Tibial nerve (tissue), 4 donors: ENCODE measurements around the gene PSMA7.

Experiments used
- CTCF ChIP-seq, 5 experiments: fragments of 200-600 bp in 3 of 5; fragments of 450-650 bp in 2 of 5; sonication (generic) in 3 of 5; IDR thresholded peaks; one replicate each; pipeline ENCODE4 v1.5.1; 2016 to 2019; ENCODE audit warnings: antibody characterized with exemption in 5 of 5, mild to moderate bottlenecking in 3 of 5, moderate library complexity in 2 of 5
- EP300 ChIP-seq, 2 donors: sonication (generic); formaldehyde crosslinking; IDR thresholded peaks; one replicate each; pipeline ENCODE4 v1.6.1; 2017; ENCODE audit warnings: antibody characterized with exemption in 2 of 2, mild to moderate bottlenecking in 1 of 2
- POLR2A ChIP-seq, 2 donors: fragments of 450-650 bp; IDR thresholded peaks; one replicate each; pipeline ENCODE4 v1.6.1; 2017; ENCODE audit warnings: antibody characterized with exemption in 2 of 2, mild to moderate bottlenecking in 2 of 2, moderate library complexity in 2 of 2

GRCh38 chr20:62155428-62156253 is 12.4 kb upstream of the PSMA7 start:
- TF ChIP-seq CTCF (IDR thresholded peaks at IDR 0.05): no peak
- no peak for TF ChIP-seq POLR2A (IDR thresholded peaks at IDR 0.05)
- TF ChIP-seq EP300 (IDR thresholded peaks at IDR 0.05): no peak
